HEK293 (cell line): ENCODE data around the gene MEF2C.
"Not testable (repeated sequence)": the region's sequence is repeated elsewhere in the genome, so short reads cannot be mapped to it uniquely, and the experiment has no call there.

Experiments used
- PATZ1 ChIP-seq: fragments of 450-650 bp; formaldehyde crosslinking; IDR thresholded peaks from 2 replicates; pipeline ENCODE4 v1.5.1; 2016; ENCODE audit warnings: missing biosample characterization, missing genetic modification characterization
- PBX3 ChIP-seq: sonication (generic); formaldehyde crosslinking; IDR thresholded peaks from 2 replicates; pipeline ENCODE4 v1.8.1; 2022; ENCODE audit warnings: mild to moderate bottlenecking, moderate library complexity, missing genetic modification reagents
- ZBTB21 ChIP-seq: fragments of 450-650 bp; formaldehyde crosslinking; IDR thresholded peaks from 2 replicates; pipeline ENCODE4 v1.5.1; 2017; ENCODE audit warnings: missing biosample characterization, missing genetic modification characterization
- ZBTB6 ChIP-seq: fragments of 450-650 bp; formaldehyde crosslinking; IDR thresholded peaks from 2 replicates; pipeline ENCODE4 v1.5.1; 2017; ENCODE audit warnings: missing biosample characterization, missing genetic modification characterization
- ZNF133 ChIP-seq: fragments of 450-650 bp; formaldehyde crosslinking; IDR thresholded peaks from 2 replicates; pipeline ENCODE4 v1.5.1; 2016; ENCODE audit warnings: missing biosample characterization, missing genetic modification characterization
- ZNF239 ChIP-seq: fragments of 450-650 bp; formaldehyde crosslinking; IDR thresholded peaks from 2 replicates; pipeline ENCODE4 v1.5.1; 2016; ENCODE audit warnings: missing biosample characterization, missing genetic modification characterization
- ZNF24 ChIP-seq: fragments of 450-650 bp; formaldehyde crosslinking; IDR thresholded peaks from 2 replicates; pipeline ENCODE4 v1.5.1; 2016; ENCODE audit warnings: missing biosample characterization, missing genetic modification characterization
- ZNF292 ChIP-seq: fragments of 450-650 bp; formaldehyde crosslinking; IDR thresholded peaks from 2 replicates; pipeline ENCODE4 v1.5.1; 2016; ENCODE audit warnings: low read depth, missing biosample characterization, missing genetic modification characterization, borderline replicate concordance
- ZNF48 ChIP-seq: fragments of 450-650 bp; formaldehyde crosslinking; IDR thresholded peaks from 2 replicates; pipeline ENCODE4 v1.5.1; 2016; ENCODE audit warnings: missing biosample characterization, missing genetic modification characterization
- ZNF501 ChIP-seq: fragments of 450-650 bp; formaldehyde crosslinking; IDR thresholded peaks from 2 replicates; pipeline ENCODE4 v1.5.1; 2016; ENCODE audit warnings: missing biosample characterization, missing genetic modification characterization
- TF ChIP-seq, protein P1 (sequence below): fragments of 450-650 bp; formaldehyde crosslinking; IDR thresholded peaks from 2 replicates; pipeline ENCODE4 v1.5.1; 2016; ENCODE audit warnings: missing biosample characterization, missing genetic modification characterization
- TF ChIP-seq, protein P2 (sequence below): fragments of 450-650 bp; formaldehyde crosslinking; IDR thresholded peaks from 2 replicates; pipeline ENCODE4 v1.5.1; 2016; ENCODE audit warnings: missing biosample characterization, missing genetic modification characterization
- TF ChIP-seq, protein P3 (sequence below): fragments of 450-650 bp; formaldehyde crosslinking; conservative IDR thresholded peaks from 2 replicates; pipeline ENCODE4 v1.5.1; 2016; ENCODE audit warnings: low read depth, missing biosample characterization, missing genetic modification characterization

DNA sequence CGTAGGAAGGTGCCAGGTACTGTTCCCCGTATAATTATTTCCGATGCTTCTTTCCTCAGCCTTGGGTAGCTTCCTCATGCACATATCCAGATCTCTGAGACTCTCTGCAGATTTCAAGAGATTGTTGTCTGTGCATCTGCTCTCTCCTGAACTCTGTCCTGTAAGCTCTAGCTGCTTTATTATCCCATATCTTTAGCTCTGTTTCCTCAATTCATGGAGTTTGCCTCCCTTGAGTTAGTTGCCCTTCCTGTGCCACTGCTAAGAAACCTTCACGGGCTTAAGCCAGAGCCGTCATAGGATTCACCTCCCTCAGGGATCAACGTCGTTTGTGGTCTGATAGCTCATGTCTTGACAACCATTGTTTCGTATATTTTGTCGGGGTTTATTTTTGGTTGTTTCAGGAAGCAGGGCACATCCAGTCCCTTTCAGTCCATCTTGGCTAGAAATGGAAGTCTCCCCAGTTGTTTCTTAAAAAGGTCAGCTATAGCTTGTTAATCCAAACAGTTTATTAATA is 28.1 kb upstream of the MEF2C start:
- TF ChIP-seq, protein P1, sequence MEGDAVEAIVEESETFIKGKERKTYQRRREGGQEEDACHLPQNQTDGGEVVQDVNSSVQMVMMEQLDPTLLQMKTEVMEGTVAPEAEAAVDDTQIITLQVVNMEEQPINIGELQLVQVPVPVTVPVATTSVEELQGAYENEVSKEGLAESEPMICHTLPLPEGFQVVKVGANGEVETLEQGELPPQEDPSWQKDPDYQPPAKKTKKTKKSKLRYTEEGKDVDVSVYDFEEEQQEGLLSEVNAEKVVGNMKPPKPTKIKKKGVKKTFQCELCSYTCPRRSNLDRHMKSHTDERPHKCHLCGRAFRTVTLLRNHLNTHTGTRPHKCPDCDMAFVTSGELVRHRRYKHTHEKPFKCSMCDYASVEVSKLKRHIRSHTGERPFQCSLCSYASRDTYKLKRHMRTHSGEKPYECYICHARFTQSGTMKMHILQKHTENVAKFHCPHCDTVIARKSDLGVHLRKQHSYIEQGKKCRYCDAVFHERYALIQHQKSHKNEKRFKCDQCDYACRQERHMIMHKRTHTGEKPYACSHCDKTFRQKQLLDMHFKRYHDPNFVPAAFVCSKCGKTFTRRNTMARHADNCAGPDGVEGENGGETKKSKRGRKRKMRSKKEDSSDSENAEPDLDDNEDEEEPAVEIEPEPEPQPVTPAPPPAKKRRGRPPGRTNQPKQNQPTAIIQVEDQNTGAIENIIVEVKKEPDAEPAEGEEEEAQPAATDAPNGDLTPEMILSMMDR = not testable (repeated sequence)
- not testable (repeated sequence) for TF ChIP-seq ZNF292; ZNF48; ZNF239 (tag by site-specific recombination); ZNF133 (tag by site-specific recombination); ZNF501 (tag by site-specific recombination); PATZ1; ZBTB6 (tag by site-specific recombination); PBX3 (CRISPR knock-in tag); ZBTB21 (tag by site-specific recombination); ZNF24
- TF ChIP-seq, protein P2, sequence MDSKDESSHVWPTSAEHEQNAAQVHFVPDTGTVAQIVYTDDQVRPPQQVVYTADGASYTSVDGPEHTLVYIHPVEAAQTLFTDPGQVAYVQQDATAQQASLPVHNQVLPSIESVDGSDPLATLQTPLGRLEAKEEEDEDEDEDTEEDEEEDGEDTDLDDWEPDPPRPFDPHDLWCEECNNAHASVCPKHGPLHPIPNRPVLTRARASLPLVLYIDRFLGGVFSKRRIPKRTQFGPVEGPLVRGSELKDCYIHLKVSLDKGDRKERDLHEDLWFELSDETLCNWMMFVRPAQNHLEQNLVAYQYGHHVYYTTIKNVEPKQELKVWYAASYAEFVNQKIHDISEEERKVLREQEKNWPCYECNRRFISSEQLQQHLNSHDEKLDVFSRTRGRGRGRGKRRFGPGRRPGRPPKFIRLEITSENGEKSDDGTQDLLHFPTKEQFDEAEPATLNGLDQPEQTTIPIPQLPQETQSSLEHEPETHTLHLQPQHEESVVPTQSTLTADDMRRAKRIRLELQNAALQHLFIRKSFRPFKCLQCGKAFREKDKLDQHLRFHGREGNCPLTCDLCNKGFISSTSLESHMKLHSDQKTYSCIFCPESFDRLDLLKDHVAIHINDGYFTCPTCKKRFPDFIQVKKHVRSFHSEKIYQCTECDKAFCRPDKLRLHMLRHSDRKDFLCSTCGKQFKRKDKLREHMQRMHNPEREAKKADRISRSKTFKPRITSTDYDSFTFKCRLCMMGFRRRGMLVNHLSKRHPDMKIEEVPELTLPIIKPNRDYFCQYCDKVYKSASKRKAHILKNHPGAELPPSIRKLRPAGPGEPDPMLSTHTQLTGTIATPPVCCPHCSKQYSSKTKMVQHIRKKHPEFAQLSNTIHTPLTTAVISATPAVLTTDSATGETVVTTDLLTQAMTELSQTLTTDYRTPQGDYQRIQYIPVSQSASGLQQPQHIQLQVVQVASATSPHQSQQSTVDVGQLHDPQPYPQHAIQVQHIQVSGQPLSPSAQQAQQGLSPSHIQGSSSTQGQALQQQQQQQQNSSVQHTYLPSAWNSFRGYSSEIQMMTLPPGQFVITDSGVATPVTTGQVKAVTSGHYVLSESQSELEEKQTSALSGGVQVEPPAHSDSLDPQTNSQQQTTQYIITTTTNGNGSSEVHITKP (tag by site-specific recombination) = not testable (repeated sequence)
- TF ChIP-seq, protein P3, sequence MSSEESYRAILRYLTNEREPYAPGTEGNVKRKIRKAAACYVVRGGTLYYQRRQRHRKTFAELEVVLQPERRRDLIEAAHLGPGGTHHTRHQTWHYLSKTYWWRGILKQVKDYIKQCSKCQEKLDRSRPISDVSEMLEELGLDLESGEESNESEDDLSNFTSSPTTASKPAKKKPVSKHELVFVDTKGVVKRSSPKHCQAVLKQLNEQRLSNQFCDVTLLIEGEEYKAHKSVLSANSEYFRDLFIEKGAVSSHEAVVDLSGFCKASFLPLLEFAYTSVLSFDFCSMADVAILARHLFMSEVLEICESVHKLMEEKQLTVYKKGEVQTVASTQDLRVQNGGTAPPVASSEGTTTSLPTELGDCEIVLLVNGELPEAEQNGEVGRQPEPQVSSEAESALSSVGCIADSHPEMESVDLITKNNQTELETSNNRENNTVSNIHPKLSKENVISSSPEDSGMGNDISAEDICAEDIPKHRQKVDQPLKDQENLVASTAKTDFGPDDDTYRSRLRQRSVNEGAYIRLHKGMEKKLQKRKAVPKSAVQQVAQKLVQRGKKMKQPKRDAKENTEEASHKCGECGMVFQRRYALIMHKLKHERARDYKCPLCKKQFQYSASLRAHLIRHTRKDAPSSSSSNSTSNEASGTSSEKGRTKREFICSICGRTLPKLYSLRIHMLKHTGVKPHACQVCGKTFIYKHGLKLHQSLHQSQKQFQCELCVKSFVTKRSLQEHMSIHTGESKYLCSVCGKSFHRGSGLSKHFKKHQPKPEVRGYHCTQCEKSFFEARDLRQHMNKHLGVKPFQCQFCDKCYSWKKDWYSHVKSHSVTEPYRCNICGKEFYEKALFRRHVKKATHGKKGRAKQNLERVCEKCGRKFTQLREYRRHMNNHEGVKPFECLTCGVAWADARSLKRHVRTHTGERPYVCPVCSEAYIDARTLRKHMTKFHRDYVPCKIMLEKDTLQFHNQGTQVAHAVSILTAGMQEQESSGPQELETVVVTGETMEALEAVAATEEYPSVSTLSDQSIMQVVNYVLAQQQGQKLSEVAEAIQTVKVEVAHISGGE = not testable (repeated sequence)
